Ishikawa (cell line): ENCODE results near the gene SLC66A1.

Experiments used
- CREB1 ChIP-seq: IDR thresholded peaks from 2 replicates; pipeline ENCODE4 v1.6.1; 2012; ENCODE audit warnings: low read depth
- EP300 ChIP-seq: IDR thresholded peaks from 2 replicates; pipeline ENCODE4 v1.6.1; 2012; ENCODE audit warnings: borderline replicate concordance
- RAD21 ChIP-seq: IDR thresholded peaks from 2 replicates; pipeline ENCODE4 v1.6.1; 2012; ENCODE audit warnings: low read depth
- TCF12 ChIP-seq: IDR thresholded peaks from 2 replicates; pipeline ENCODE4 v1.6.1; 2012; ENCODE audit warnings: low read depth
- TF ChIP-seq, protein P1 (sequence below): IDR thresholded peaks from 2 replicates; pipeline ENCODE4 v1.6.1; 2012; ENCODE audit warnings: low read depth, mild to moderate bottlenecking

DNA sequence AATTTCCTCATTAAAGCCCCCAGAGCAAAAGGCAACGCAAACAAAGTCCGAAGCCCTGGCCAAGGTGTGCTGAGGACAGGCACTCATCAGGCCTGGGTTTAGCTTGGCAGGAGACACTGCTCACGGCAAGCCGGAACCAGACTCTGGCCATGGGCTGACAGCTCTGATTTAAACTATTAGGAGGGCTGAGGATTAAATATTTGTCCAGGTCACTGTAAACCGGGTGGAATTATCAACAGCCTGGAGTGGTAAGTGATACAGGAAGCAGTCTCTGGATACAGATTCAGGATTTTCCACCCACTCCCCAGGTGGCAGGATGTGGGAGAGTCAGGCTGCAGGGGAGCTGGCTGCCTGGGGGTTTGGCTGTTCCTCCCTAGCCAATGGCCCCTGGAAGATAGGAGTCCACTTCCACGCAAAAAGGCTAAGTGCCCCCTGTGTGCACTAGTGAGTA is 42.4 kb downstream of the SLC66A1 start:
- no peak for TF ChIP-seq RAD21
- peak; percentile 95 for TF ChIP-seq EP300
- peak; percentile 95 for TF ChIP-seq TCF12
- TF ChIP-seq, protein P1, sequence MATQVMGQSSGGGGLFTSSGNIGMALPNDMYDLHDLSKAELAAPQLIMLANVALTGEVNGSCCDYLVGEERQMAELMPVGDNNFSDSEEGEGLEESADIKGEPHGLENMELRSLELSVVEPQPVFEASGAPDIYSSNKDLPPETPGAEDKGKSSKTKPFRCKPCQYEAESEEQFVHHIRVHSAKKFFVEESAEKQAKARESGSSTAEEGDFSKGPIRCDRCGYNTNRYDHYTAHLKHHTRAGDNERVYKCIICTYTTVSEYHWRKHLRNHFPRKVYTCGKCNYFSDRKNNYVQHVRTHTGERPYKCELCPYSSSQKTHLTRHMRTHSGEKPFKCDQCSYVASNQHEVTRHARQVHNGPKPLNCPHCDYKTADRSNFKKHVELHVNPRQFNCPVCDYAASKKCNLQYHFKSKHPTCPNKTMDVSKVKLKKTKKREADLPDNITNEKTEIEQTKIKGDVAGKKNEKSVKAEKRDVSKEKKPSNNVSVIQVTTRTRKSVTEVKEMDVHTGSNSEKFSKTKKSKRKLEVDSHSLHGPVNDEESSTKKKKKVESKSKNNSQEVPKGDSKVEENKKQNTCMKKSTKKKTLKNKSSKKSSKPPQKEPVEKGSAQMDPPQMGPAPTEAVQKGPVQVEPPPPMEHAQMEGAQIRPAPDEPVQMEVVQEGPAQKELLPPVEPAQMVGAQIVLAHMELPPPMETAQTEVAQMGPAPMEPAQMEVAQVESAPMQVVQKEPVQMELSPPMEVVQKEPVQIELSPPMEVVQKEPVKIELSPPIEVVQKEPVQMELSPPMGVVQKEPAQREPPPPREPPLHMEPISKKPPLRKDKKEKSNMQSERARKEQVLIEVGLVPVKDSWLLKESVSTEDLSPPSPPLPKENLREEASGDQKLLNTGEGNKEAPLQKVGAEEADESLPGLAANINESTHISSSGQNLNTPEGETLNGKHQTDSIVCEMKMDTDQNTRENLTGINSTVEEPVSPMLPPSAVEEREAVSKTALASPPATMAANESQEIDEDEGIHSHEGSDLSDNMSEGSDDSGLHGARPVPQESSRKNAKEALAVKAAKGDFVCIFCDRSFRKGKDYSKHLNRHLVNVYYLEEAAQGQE, result no peak
- no peak for TF ChIP-seq CREB1
